ENCODE measurements around the gene SURF1.

GRCh38 chr9:133367778-133368177 is 11.5 kb upstream of the SURF1 start:
- TF ChIP-seq CTCF (IDR thresholded peaks at IDR 0.05) (no peak), POLR2AphosphoS5 (IDR thresholded peaks at IDR 0.05) (no peak)

Measured in gastroesophageal sphincter (tissue), 3 donors.